COLO829 (cell line): Measurements from ENCODE around the gene CEP192.

Experiments used
- DNase-seq: peaks from one replicate; pipeline ENCODE4 v3.0.0; 2012; ENCODE audit warnings: low spot score

Gene CEP192

GRCh38 chr18:13101659-13102197 is 110.6 kb downstream of the CEP192 start:
- no peak for DNase-seq

- no peak for DNase-seq
These were observed 112.2 kb downstream of the CEP192 start for GRCh38 chr18:13103366-13103765.

GRCh38 chr18:13105059-13105458 is 113.9 kb downstream of the CEP192 start:
- no peak for DNase-seq

- DNase-seq = no peak
These were observed 115.9 kb downstream of the CEP192 start for GRCh38 chr18:13107074-13107473.

GRCh38 chr18:13108330-13108729 is 117.2 kb downstream of the CEP192 start:
- DNase-seq = no peak

GRCh38 chr18:13110559-13110958 is 119.4 kb downstream of the CEP192 start:
- no peak for DNase-seq

- no peak for DNase-seq
These were observed 121.8 kb downstream of the CEP192 start for GRCh38 chr18:13112982-13113381.

GRCh38 chr18:13120255-13120654 is 129.1 kb downstream of the CEP192 start:
- DNase-seq = no peak

GRCh38 chr18:13120983-13121441 is 129.8 kb downstream of the CEP192 start:
- no peak for DNase-seq

GRCh38 chr18:13124411-13124810 is 133.2 kb downstream of the CEP192 start:
- no peak for DNase-seq

GRCh38 chr18:13125191-13125590 is 134.0 kb downstream of the CEP192 start:
- no peak for DNase-seq

GRCh38 chr18:13126966-13127598 is 135.9 kb downstream of the CEP192 start:
- no peak for DNase-seq

- no peak for DNase-seq
These were observed 140.1 kb downstream of the CEP192 start for GRCh38 chr18:13131283-13131682.

GRCh38 chr18:13134551-13135401 is 143.6 kb downstream of the CEP192 start:
- DNase-seq = no peak

- DNase-seq = no peak
These were observed 145.1 kb downstream of the CEP192 start for GRCh38 chr18:13136056-13136903.

- DNase-seq = no peak
These were observed 145.9 kb downstream of the CEP192 start for GRCh38 chr18:13136904-13137669.

- no peak for DNase-seq
These were observed 146.7 kb downstream of the CEP192 start for GRCh38 chr18:13137670-13138419.

GRCh38 chr18:13138420-13139139 is 147.4 kb downstream of the CEP192 start:
- DNase-seq = no peak

- no peak for DNase-seq
These were observed 148.8 kb downstream of the CEP192 start for GRCh38 chr18:13139885-13140450.

- DNase-seq = no peak
These were observed 150.0 kb downstream of the CEP192 start for GRCh38 chr18:13141209-13141608.
